H1 (cell line): ENCODE results near the gene GALP. TPM values are rescaled to one million over a fixed set of nuclear protein-coding genes. Genes with fewer than 3 reads are reported as not detected.

Experiments used
- CTCF ChIA-PET: fragments of 300-600 bp; sonication (Branson Sonifier 250); formaldehyde crosslinking; loops from one replicate; lab custom pipeline; 2021; ENCODE audit not compliant: partially characterized antibody; lab: Charles Lee
- POLR2A ChIA-PET: fragments of 300-600 bp; sonication (Branson Sonifier 250); formaldehyde crosslinking; loops from one replicate; lab custom pipeline; 2021; ENCODE audit warnings: inconsistent platforms; ENCODE audit not compliant: partially characterized antibody; lab: Charles Lee
- DNase-seq, 2 experiments: peaks; one replicate each; pipeline versions ENCODE4 v3.0.0 to v3.0.0-alpha.2; 2010 to 2022; ENCODE audit warnings: low spot score in 2 of 2, low read depth in 1 of 2, mixed read lengths in 1 of 2
- FAIRE-seq: peaks from 2 replicates; lab custom pipeline; 2011; peaks lifted over from hg19 to GRCh38; lab: Jason Lieb, UNC
- H2AFZ ChIP-seq: 2 replicates; pipeline ENCODE4 v1.8.1; 2012; ENCODE audit warnings: low read length, inconsistent platforms
- H2AK5ac ChIP-seq: 2 replicates; pipeline ENCODE4 v1.6.1; 2013; ENCODE audit warnings: low read depth, low read length
- H2BK120ac ChIP-seq: replicated peaks from 2 replicates; pipeline ENCODE3; 2013; ENCODE audit warnings: low read depth, low read length, inconsistent platforms
- H2BK12ac ChIP-seq: 2 replicates; pipeline ENCODE4 v1.6.1; 2013; ENCODE audit warnings: low read depth, low read length
- H2BK15ac ChIP-seq: 2 replicates; pipeline ENCODE4 v1.6.1; 2013; ENCODE audit warnings: low read length
- H2BK20ac ChIP-seq: 2 replicates; pipeline ENCODE4 v1.6.1; 2013; ENCODE audit warnings: low read length
- H2BK5ac ChIP-seq: 2 replicates; pipeline ENCODE4 v1.6.1; 2013; ENCODE audit warnings: low read depth, low read length
- H3K14ac ChIP-seq: 2 replicates; pipeline ENCODE4 v1.6.1; 2013; ENCODE audit warnings: inconsistent platforms; ENCODE audit not compliant: insufficient read length
- H3K18ac ChIP-seq: 2 replicates; pipeline ENCODE4 v1.6.1; 2013; ENCODE audit warnings: low read length; ENCODE audit errors: extremely low read depth
- H3K23ac ChIP-seq: 2 replicates; pipeline ENCODE4 v1.6.1; 2013; ENCODE audit warnings: inconsistent platforms; ENCODE audit not compliant: insufficient read length
- H3K23me2 ChIP-seq: 2 replicates; pipeline ENCODE4 v1.6.1; 2013; ENCODE audit warnings: low read depth, low read length
- H3K27ac ChIP-seq: 2 replicates; pipeline ENCODE4 v1.6.1; 2011; ENCODE audit warnings: low read depth, low read length, inconsistent platforms
- H3K27me3 ChIP-seq, 4 experiments: replicated peaks in 1 of 4; 1 replicate in 1 of 4; 2 replicates in 3 of 4; pipeline versions ENCODE4 v1.6.1 to v1.8.1; 2011 to 2013; ENCODE audit warnings: low read length in 3 of 4, mild to moderate bottlenecking in 3 of 4, inconsistent platforms in 2 of 4, mixed read lengths in 2 of 4, moderate library complexity in 1 of 4; ENCODE audit not compliant: control insufficient read depth in 3 of 4, insufficient read depth in 3 of 4; ENCODE audit errors: extremely low read depth in 1 of 4
- H3K36me3 ChIP-seq, 4 experiments: 2 replicates each; pipeline versions ENCODE4 v1.6.1 to v1.8.1; 2011 to 2013; ENCODE audit warnings: mild to moderate bottlenecking in 4 of 4, low read length in 3 of 4, moderate library complexity in 2 of 4, control low read depth in 1 of 4, inconsistent platforms in 1 of 4; ENCODE audit not compliant: insufficient read depth in 4 of 4, control insufficient read depth in 2 of 4
- H3K4ac ChIP-seq: replicated peaks from 2 replicates; pipeline ENCODE3; 2013; ENCODE audit warnings: low read length, low read depth, mixed read lengths, inconsistent platforms; ENCODE audit not compliant: insufficient read length
- H3K4me1 ChIP-seq, 4 experiments: replicated peaks in 1 of 4; 1 replicate in 1 of 4; 2 replicates in 3 of 4; pipeline versions ENCODE4 v1.6.1 to v1.8.1; 2011 to 2013; ENCODE audit warnings: low read length in 3 of 4, inconsistent platforms in 2 of 4, mixed read lengths in 1 of 4; ENCODE audit not compliant: insufficient read depth in 4 of 4, control insufficient read depth in 3 of 4
- H3K4me2 ChIP-seq, 2 experiments: 2 replicates each; pipeline versions ENCODE4 v1.6.1 to v1.8.1; 2011 to 2013; ENCODE audit warnings: low read depth in 2 of 2, low read length in 2 of 2, control low read depth in 1 of 2, inconsistent platforms in 1 of 2, mild to moderate bottlenecking in 1 of 2; ENCODE audit not compliant: insufficient read depth in 1 of 2
- H3K4me3 ChIP-seq, 4 experiments: fragments of 200-600, 300-600 bp in 1 of 4; sonication (generic), shearing (Covaris generic), sonication (Bioruptor Twin) in 1 of 4; 2 replicates each; pipeline versions ENCODE4 v1.5.1 to v1.8.1; 2011 to 2016; ENCODE audit warnings: low read length in 4 of 4, low read depth in 3 of 4, control low read depth in 2 of 4, inconsistent platforms in 2 of 4, mild to moderate bottlenecking in 2 of 4, mixed read lengths in 1 of 4, moderate library complexity in 1 of 4; ENCODE audit not compliant: insufficient read depth in 2 of 4; ENCODE audit errors: extremely low read depth in 1 of 4
- H3K56ac ChIP-seq: replicated peaks from 2 replicates; pipeline ENCODE3; 2013; ENCODE audit warnings: low read depth, mild to moderate bottlenecking, mixed read lengths, low read length, inconsistent platforms; ENCODE audit not compliant: insufficient read length
- H3K79me1 ChIP-seq: 2 replicates; pipeline ENCODE4 v1.6.1; 2013; ENCODE audit warnings: low read depth, low read length, control low read depth
- H3K79me2 ChIP-seq, 2 experiments: 2 replicates each; pipeline versions ENCODE4 v1.6.1 to v1.8.1; 2012 to 2013; ENCODE audit warnings: low read length in 2 of 2, mild to moderate bottlenecking in 2 of 2, inconsistent platforms in 1 of 2; ENCODE audit not compliant: insufficient read depth in 2 of 2, control insufficient read depth in 1 of 2
- H3K9ac ChIP-seq, 4 experiments: replicated peaks in 1 of 4; 1 replicate in 1 of 4; 2 replicates in 3 of 4; pipeline versions ENCODE4 v1.6.1 to v1.8.1; 2011 to 2013; ENCODE audit warnings: low read depth in 3 of 4, low read length in 3 of 4, control low read depth in 2 of 4, mild to moderate bottlenecking in 2 of 4, moderate library complexity in 2 of 4, inconsistent platforms in 1 of 4; ENCODE audit errors: extremely low read depth in 1 of 4
- H3K9me3 ChIP-seq, 2 experiments: 2 replicates each; pipeline versions ENCODE4 v1.6.1 to v1.8.1; 2012 to 2013; ENCODE audit warnings: mild to moderate bottlenecking in 2 of 2, moderate library complexity in 2 of 2, control low read depth in 1 of 2, inconsistent platforms in 1 of 2, low read depth in 1 of 2, low read length in 1 of 2, mixed read lengths in 1 of 2; ENCODE audit not compliant: insufficient read depth in 2 of 2
- H4K20me1 ChIP-seq, 2 experiments: replicated peaks in 1 of 2; 2 replicates each; pipeline versions ENCODE3 to v1.8.1; 2011 to 2013; ENCODE audit warnings: inconsistent platforms in 2 of 2, low read length in 2 of 2, mild to moderate bottlenecking in 1 of 2; ENCODE audit not compliant: insufficient read depth in 2 of 2, control insufficient read depth in 1 of 2
- H4K5ac ChIP-seq: 2 replicates; pipeline ENCODE4 v1.6.1; 2013; ENCODE audit warnings: low read length, low read depth, mixed read lengths, inconsistent platforms; ENCODE audit not compliant: insufficient read length
- H4K8ac ChIP-seq: 2 replicates; pipeline ENCODE4 v1.8.0; 2013; ENCODE audit warnings: mild to moderate bottlenecking, moderate library complexity, low read length, inconsistent platforms; ENCODE audit not compliant: insufficient read depth; ENCODE audit errors: extremely low read depth
- H4K91ac ChIP-seq: replicated peaks from 2 replicates; pipeline ENCODE3; 2013; ENCODE audit warnings: low read length, mixed read lengths, inconsistent platforms; ENCODE audit not compliant: insufficient read length
- BRCA1 ChIP-seq: IDR thresholded peaks from 2 replicates; pipeline ENCODE4 v1.6.1; 2012; ENCODE audit warnings: low read depth, low read length, improper control_type of control experiment
- KDM1A ChIP-seq: fragments of 200-600, 300-600 bp; sonication (generic); IDR thresholded peaks from 2 replicates; pipeline ENCODE4 v1.7.1; 2016; ENCODE audit warnings: mild to moderate bottlenecking, low read length, borderline replicate concordance
- MAFK ChIP-seq: IDR thresholded peaks from 2 replicates; pipeline ENCODE4 v1.6.1; 2012; ENCODE audit warnings: low read depth, mild to moderate bottlenecking, improper control_type of control experiment, low read length
- PHF8 ChIP-seq: fragments of 200-600 bp; sonication (generic); conservative IDR thresholded peaks from 2 replicates; pipeline ENCODE4 v1.7.1; 2012; ENCODE audit warnings: low read depth, mild to moderate bottlenecking, inconsistent platforms, low read length, moderate library complexity
- SRF ChIP-seq: IDR thresholded peaks from 2 replicates; pipeline ENCODE4 v1.6.1; 2011; ENCODE audit warnings: mild to moderate bottlenecking, low read depth, low read length, moderate library complexity
- WGBS, 2 experiments: shearing (Covaris generic) in 1 of 2; methylation state at CpG; one replicate each; pipeline versions ENCODE4 v1.1.6 to v1.1.7; 2013 to 2015; ENCODE audit warnings: low lambda C conversion rate in 2 of 2, mixed read lengths in 2 of 2, inconsistent platforms in 1 of 2, low coverage in 1 of 2, missing lambda C conversion rate in 1 of 2; ENCODE audit not compliant: insufficient replicate concordance in 2 of 2, insufficient coverage in 1 of 2, insufficient read length in 1 of 2; ENCODE audit errors: extremely low coverage in 1 of 2, missing lambda C conversion rate in 1 of 2; 5-methylcytosine and 5-hydroxymethylcytosine counted together
- polyA plus RNA-seq, 7 experiments: library from polyadenylated mRNA; depleted of rRNA in 3 of 7; stranded (reverse) in 5 of 7; unstranded in 2 of 7; fragments of >200 nt in 5 of 7; fragments of 200-250 nt in 2 of 7; gene quantifications; 1 replicate in 5 of 7; 2 replicates in 1 of 7; 4 replicates in 1 of 7; pipeline versions ENCODE4 v1.2.1 to v1.2.3, GENCODE V29; 2011 to 2013; ENCODE audit warnings: missing spikeins in 2 of 7, mixed read lengths in 2 of 7
- total RNA-seq: library from RNA; stranded (reverse); fragmentation: NEBNext Ultra II Directional; extraction: Animal tissue kit (Norgen Biotek cat#: 25700); gene quantifications from 2 replicates; pipeline ENCODE4 v1.2.1, GENCODE V29; 2021

GALP gene
- total and polyA plus RNA-seq, 2 of the 8 experiments (the other 6 are each of a cell fraction or from before 2014, with no cell fraction given) = 0.14 TPM; not detected in 1

DNA sequence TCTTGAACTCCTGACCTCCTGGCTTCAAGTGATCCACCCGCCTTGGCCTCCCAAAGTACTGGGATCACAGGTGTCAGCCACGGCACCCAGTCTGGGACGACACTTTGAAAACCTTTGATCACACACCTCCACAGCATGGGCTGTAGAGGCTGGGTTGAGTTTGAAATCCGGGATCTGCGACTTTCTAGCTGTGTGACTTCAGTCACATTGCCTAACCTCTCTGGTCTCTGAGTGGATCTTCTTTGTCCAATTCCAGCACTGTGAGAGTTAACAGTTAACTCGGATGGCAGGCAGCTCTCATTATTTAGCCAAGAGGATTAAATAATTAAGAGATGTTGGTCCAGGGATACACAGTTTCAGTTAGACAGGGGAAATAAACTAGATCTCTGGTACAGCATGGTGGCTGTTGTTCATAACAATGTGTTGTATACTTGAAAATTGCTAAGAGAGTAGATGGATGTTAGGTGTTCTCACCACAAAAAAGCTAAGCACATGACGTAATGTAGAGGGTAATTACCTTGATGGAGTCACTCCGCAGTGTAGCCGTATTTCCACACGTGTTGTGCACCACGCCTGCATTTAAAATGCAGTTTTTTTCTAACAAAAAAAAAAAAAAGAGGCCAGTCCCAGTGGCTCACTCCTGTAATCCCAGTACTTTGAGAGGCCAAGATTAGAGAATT lies 1.9 kb downstream of the GALP start:
- ChIA-PET CTCF (interaction anchor here (0.7 to 13.8 kb wide), 10 partner anchors 11 to 1908 kb away, joined by 3 to 137 read pairs (median 7); no protein-coding TSS in a partner anchor), POLR2A (interaction anchor here (0.6 to 1.7 kb wide), 2 partner anchors 17 to 95 kb away, joined by 3 read pairs; no protein-coding TSS in a partner anchor)
- H3K79me2 ChIP-seq = no peaks in the 10 kb centered on the region
- no peak overlapping the region for H4K8ac ChIP-seq
- H3K14ac ChIP-seq = no peak overlapping the region
- no peak overlapping the region for H3K18ac ChIP-seq
- H3K9ac ChIP-seq = no peak overlapping the region
- no peak overlapping the region for H2BK120ac ChIP-seq
- TF ChIP-seq BRCA1 (no peak), MAFK (no peak), KDM1A (peak; percentile 48; the same call in 1 of the 2 replicates), PHF8 (no peak), SRF (no peak)
- no peaks in the 10 kb centered on the region; a peak in 1 of 7 replicates for H3K27me3 ChIP-seq
- no peak for DNase-seq
- no peak overlapping the region for H3K4me2 ChIP-seq
- peaks cover 0 to 3% (median 0%) of the 10 kb centered on the region in 4 experiments; a peak in 1 of 7 replicates for H3K4me1 ChIP-seq
- no peak overlapping the region for H4K5ac ChIP-seq
- no peaks in the 10 kb centered on the region for H3K23me2 ChIP-seq
- no peak overlapping the region for H3K4me3 ChIP-seq
- H4K91ac ChIP-seq = no peak overlapping the region
- no peak overlapping the region for H3K23ac ChIP-seq
- H2AK5ac ChIP-seq = no peak overlapping the region
- H2BK20ac ChIP-seq = no peak overlapping the region
- H2BK15ac ChIP-seq = no peak overlapping the region
- H3K27ac ChIP-seq = no peak overlapping the region
- no peak overlapping the region for H2BK12ac ChIP-seq
- no peak overlapping the region for H3K56ac ChIP-seq
- no peak overlapping the region for H3K4ac ChIP-seq
- no peak overlapping the region for H2AFZ ChIP-seq
- H3K79me1 ChIP-seq = no peaks in the 10 kb centered on the region
- H4K20me1 ChIP-seq = no peaks in the 10 kb centered on the region
- no peaks in the 10 kb centered on the region for H3K36me3 ChIP-seq
- FAIRE-seq = no peak
- no peak overlapping the region for H2BK5ac ChIP-seq
- 85% methylated on average over 11 of the region's 11 CpGs; no CpG with 5 or more reads in 1 of the 2 experiments for WGBS, 2 experiments
- no peaks in the 10 kb centered on the region for H3K9me3 ChIP-seq
